IPS-18c (cell line): ENCODE results near the gene NUDT1.

Experiments used
- H3K4me3 ChIP-seq: 2 replicates; pipeline ENCODE4 v1.7.0; 2013; ENCODE audit warnings: low read depth, mild to moderate bottlenecking, low read length, moderate library complexity; ENCODE audit not compliant: insufficient read depth
- H3K9me3 ChIP-seq: one replicate; pipeline ENCODE4 v1.6.1; 2013; ENCODE audit warnings: mild to moderate bottlenecking, low read length, moderate library complexity; ENCODE audit not compliant: control insufficient read depth, insufficient read depth

Gene NUDT1

GRCh38 chr7:2217716-2218443 is 24.1 kb upstream of the NUDT1 start:
- peaks cover 3% of the 10 kb centered on the region for H3K9me3 ChIP-seq
- no peak overlapping the region for H3K4me3 ChIP-seq

DNA sequence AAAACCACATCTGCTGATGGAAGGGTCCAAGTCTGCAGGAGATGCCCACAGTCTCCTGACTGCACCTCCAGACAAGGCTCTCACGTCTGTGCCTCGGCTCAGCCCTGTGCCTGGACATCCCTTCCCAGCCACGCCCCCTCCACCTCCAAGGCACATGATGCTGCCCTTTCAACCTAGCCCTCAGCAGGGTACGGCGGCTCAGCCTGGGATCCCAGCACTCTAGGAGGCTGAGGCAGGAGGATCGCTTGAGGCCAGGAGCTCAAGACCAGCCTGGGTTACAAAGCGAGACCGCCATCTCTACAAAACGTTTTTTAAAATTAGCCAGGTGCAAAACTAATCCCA is 23.6 kb upstream of the NUDT1 start:
- Histone ChIP-seq H3K4me3 (no peak overlapping the region), H3K9me3 (peaks cover 3% of the 10 kb centered on the region)

DNA sequence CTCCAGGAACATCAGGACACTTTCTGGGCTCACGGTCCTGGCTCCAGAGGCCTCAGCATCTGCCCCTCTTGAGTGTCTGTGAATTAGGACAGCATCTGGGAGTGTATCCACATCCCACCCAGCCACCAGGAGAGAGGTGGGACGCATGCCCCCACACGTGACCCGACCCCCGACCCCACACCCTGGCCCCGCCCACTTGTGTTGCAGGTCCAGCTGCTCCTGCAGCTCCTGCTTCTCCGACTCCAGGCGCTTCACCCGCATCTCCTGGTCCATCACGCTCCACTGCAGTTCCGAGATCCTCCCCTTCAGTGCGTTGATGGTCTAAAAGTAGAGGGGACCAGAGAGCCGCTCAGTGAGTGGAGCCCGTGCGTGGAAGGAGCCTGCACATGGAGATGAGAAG is 22.9 kb upstream of the NUDT1 start:
- Histone ChIP-seq H3K9me3 (peaks cover 3% of the 10 kb centered on the region), H3K4me3 (no peak overlapping the region)

DNA sequence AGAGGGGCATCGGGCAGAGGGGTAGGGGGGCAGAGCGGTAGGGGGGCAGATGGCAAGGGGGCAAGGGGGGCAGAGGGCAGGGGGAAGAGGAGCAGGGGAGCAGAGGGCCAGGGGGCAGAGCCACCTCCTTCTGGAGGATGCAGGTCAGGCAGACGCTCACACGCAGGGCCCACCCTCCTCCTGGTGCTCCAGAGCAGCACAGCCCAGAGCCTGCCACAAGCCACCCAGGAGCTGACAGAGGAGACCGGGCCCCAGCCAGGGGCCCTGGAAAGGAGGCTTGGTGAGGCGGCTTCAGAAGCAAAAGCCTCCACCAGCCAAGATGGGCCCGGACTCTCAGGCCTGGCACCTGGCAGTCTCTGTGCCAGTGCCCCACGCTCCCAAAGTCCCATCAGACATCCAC is 22.4 kb upstream of the NUDT1 start:
- no peak overlapping the region for H3K4me3 ChIP-seq
- peaks cover 3% of the 10 kb centered on the region for H3K9me3 ChIP-seq

DNA sequence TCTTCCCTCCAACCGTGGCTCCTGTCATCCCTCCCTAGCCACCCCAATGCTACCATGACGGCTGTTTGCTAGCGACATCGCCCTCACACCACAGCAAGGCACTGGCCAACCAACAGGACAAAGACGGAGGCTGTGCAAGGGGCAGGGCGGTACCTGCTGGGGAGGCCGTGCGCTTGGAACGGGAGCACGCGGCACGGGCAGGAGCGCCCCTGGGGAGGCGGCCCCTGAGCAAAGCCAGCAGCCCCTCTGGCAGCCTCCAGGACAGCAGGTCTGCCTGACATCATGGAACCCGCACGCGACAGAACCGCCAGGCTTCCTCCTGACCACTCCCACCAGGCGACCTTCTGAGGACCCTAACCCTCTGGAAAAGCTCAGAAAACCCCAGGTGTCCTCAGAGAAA is 22.0 kb upstream of the NUDT1 start:
- Histone ChIP-seq H3K9me3 (peaks cover 3% of the 10 kb centered on the region), H3K4me3 (no peak overlapping the region)

GRCh38 chr7:2220506-2220905 is 21.5 kb upstream of the NUDT1 start:
- Histone ChIP-seq H3K9me3 (peaks cover 3% of the 10 kb centered on the region), H3K4me3 (no peak overlapping the region)

GRCh38 chr7:2220954-2221353 is 21.1 kb upstream of the NUDT1 start:
- Histone ChIP-seq H3K4me3 (no peak overlapping the region), H3K9me3 (peaks cover under 1% of the 10 kb centered on the region)

DNA sequence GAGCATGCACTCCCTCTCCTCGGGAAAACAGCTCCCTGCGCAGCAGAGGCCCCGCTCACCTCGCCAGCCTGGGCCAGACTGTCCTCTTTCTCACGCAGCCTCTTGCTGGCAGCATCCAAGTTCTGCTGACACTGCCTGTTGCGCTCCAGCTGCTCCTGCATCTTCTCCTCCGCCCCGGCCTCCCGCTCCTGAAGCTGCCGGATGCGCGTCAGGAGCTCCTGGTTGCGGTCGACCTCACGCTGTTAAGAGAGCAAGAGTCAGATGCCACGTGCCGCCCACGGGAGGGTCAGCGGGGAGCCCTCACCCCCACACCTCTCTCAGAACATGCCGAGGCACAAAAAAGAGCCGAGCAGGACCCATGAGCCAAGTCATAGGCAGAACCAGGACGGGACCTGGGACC is 19.5 kb upstream of the NUDT1 start:
- H3K4me3 ChIP-seq: no peak overlapping the region
- H3K9me3 ChIP-seq: no peaks in the 10 kb centered on the region

GRCh38 chr7:2223321-2223720 is 18.7 kb upstream of the NUDT1 start:
- H3K4me3 ChIP-seq: no peak overlapping the region
- H3K9me3 ChIP-seq: no peaks in the 10 kb centered on the region

GRCh38 chr7:2224491-2224928 is 17.5 kb upstream of the NUDT1 start:
- no peaks in the 10 kb centered on the region for H3K9me3 ChIP-seq

GRCh38 chr7:2224934-2225333 is 17.1 kb upstream of the NUDT1 start:
- no peak overlapping the region for H3K4me3 ChIP-seq
- H3K9me3 ChIP-seq: no peaks in the 10 kb centered on the region

More at GRCh38 chr7:2224491-2224928, 17.5 kb upstream of the NUDT1 start:
- H3K4me3 ChIP-seq: no peak overlapping the region

- Histone ChIP-seq H3K9me3 (no peaks in the 10 kb centered on the region), H3K4me3 (no peak overlapping the region)
Measured at GRCh38 chr7:2225336-2225735, 16.7 kb upstream of the NUDT1 start.

- no peaks in the 10 kb centered on the region for H3K9me3 ChIP-seq
- H3K4me3 ChIP-seq: no peak overlapping the region; the same call in 1 of the 2 replicates
Measured at GRCh38 chr7:2225830-2226229, 16.2 kb upstream of the NUDT1 start.

- H3K9me3 ChIP-seq: no peaks in the 10 kb centered on the region
- H3K4me3 ChIP-seq: no peak overlapping the region
Measured at GRCh38 chr7:2227699-2228098, 14.3 kb upstream of the NUDT1 start.

DNA sequence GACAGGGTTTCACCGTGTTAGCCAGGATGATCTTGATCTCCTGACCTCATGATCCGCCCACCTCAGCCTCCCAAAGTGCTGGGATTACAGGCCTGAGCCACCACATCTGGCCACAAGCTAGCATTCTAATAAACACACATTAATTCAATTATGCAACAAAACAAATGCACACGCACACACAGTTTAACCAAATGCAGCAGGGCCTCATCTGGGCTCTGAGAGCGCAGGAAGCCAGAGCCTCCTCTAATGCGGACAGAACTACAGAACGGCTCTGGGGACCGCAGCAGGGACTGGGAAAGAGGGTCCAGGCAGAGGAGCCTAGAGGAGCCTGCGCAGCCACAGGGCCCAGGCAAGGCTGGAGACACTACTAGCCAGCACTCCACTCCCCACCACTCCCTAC is 13.1 kb upstream of the NUDT1 start:
- H3K4me3 ChIP-seq: no peak overlapping the region
- no peaks in the 10 kb centered on the region for H3K9me3 ChIP-seq

DNA sequence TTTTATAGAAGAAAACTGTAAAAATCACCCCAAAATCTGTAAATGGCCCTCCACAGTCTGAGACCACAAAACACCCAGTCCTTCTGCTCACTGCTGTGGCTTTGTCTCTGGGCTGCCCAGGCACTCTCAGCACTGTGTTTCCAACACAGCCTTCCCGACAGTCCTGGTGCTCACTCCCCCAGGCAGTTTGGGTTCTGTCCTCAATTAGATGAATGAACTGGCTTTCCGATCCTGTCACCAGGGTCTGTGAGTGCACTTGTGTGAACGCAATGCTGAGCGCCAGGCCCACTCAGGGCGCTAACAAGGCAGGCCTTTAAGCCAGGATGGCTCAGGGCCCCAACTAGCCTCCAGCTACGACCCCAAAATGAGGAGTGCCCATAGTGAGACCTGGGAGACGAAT is 12.6 kb upstream of the NUDT1 start:
- Histone ChIP-seq H3K4me3 (no peak overlapping the region), H3K9me3 (no peaks in the 10 kb centered on the region)

DNA sequence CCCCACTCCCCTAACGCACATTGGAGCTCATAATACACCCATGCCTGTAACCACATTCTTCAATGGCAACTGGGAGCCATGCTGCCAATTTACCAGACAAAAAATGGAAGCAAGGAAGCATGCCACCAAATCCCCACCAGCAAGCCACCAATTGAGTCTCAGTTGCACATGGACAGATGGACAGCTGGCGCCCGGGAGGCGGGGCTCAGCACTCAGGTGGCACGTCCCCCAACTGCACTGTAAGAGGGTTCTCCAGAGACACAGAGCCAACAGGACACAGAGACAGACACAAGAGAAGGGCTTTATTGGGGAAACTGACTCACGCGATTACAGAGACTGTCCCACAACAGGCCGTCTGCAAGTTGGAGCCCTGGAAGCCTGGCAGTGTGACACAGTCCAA is 11.8 kb upstream of the NUDT1 start:
- Histone ChIP-seq H3K4me3 (no peak overlapping the region), H3K9me3 (no peaks in the 10 kb centered on the region)

GRCh38 chr7:2230882-2231281 is 11.1 kb upstream of the NUDT1 start:
- no peak overlapping the region for H3K4me3 ChIP-seq
- H3K9me3 ChIP-seq: no peaks in the 10 kb centered on the region
